MM.1S (cell line): ENCODE data around the gene RALGPS2.

Experiments
- DNase-seq: peaks from one replicate; pipeline ENCODE4 v3.0.0-alpha.2; 2015
- H2AFZ ChIP-seq: fragments of 300-600 bp; sonication (generic); 2 replicates; pipeline ENCODE4 v1.6.0; 2016; ENCODE audit warnings: antibody characterized with exemption, low read length
- H3F3A ChIP-seq: fragments of 300-600 bp; sonication (generic); 2 replicates; pipeline ENCODE4 v1.6.1; 2016; ENCODE audit warnings: mild to moderate bottlenecking, antibody characterized with exemption, low read length, moderate library complexity, mixed read lengths; ENCODE audit not compliant: insufficient read depth
- H3K27ac ChIP-seq: fragments of 300-600 bp; sonication (generic); 2 replicates; pipeline ENCODE4 v1.5.1; 2016; ENCODE audit warnings: mild to moderate bottlenecking, low read length
- H3K27me3 ChIP-seq: fragments of 300-600 bp; sonication (generic); replicated peaks from 2 replicates; pipeline ENCODE4 v1.6.0; 2016; ENCODE audit warnings: low read length; ENCODE audit not compliant: insufficient read depth
- H3K36me3 ChIP-seq: fragments of 300-600 bp; sonication (generic); replicated peaks from 2 replicates; pipeline ENCODE4 v1.6.1; 2016; ENCODE audit warnings: mild to moderate bottlenecking, low read length, mixed read lengths; ENCODE audit not compliant: insufficient read depth
- H3K4me1 ChIP-seq: fragments of 300-600 bp; sonication (generic); 2 replicates; pipeline ENCODE4 v1.6.1; 2016; ENCODE audit warnings: low read length, mixed read lengths
- H3K4me2 ChIP-seq: fragments of 300-600 bp; sonication (generic); 2 replicates; pipeline ENCODE4 v1.6.0; 2016; ENCODE audit warnings: low read depth, low read length
- H3K4me3 ChIP-seq: fragments of 300-600 bp; sonication (generic); 2 replicates; pipeline ENCODE4 v1.5.1; 2016; ENCODE audit warnings: low read length, mixed read lengths
- H3K79me2 ChIP-seq: fragments of 300-600 bp; sonication (generic); 2 replicates; pipeline ENCODE4 v1.6.1; 2016; ENCODE audit warnings: mixed run types, low read length, mixed read lengths
- H3K9ac ChIP-seq: fragments of 300-600 bp; sonication (generic); 2 replicates; pipeline ENCODE4 v1.6.1; 2016; ENCODE audit warnings: low read length, mixed read lengths
- H3K9me2 ChIP-seq: fragments of 300-600 bp; sonication (generic); replicated peaks from 2 replicates; pipeline ENCODE4 v1.6.1; 2016; ENCODE audit warnings: mild to moderate bottlenecking, low read length, mixed read lengths; ENCODE audit not compliant: insufficient read depth
- H3K9me3 ChIP-seq: fragments of 300-600 bp; sonication (generic); replicated peaks from 2 replicates; pipeline ENCODE4 v1.6.1; 2016; ENCODE audit warnings: mild to moderate bottlenecking, low read length, mixed read lengths; ENCODE audit not compliant: insufficient read depth
- H4K20me1 ChIP-seq: fragments of 300-600 bp; sonication (generic); 2 replicates; pipeline ENCODE4 v1.6.1; 2016; ENCODE audit warnings: mild to moderate bottlenecking, low read length, moderate library complexity, mixed read lengths; ENCODE audit not compliant: insufficient read depth
- EZH2 ChIP-seq: fragments of 300-600 bp; sonication (generic); optimal IDR thresholded peaks from 2 replicates; pipeline ENCODE3; 2017; ENCODE audit warnings: low read depth, mild to moderate bottlenecking, antibody characterized with exemption, low read length, mixed read lengths
- EZH2phosphoT487 ChIP-seq: fragments of 300-600 bp; sonication (generic); IDR thresholded peaks from 2 replicates; pipeline ENCODE4 v1.6.1; 2018; ENCODE audit warnings: antibody characterized with exemption, low read length
- TF ChIP-seq, protein P1 (sequence below): fragments of 300-600 bp; sonication (generic); IDR thresholded peaks from 2 replicates; pipeline ENCODE4 v1.5.1; 2016; ENCODE audit warnings: antibody characterized with exemption, low read length, mixed read lengths

The RALGPS2 gene

GRCh38 chr1:178951600-178951999 is 226.6 kb downstream of the RALGPS2 start:
- H3K27me3 ChIP-seq: no peaks in the 10 kb centered on the region
- H3K9me3 ChIP-seq: no peaks in the 10 kb centered on the region
- no peaks in the 10 kb centered on the region for H3K36me3 ChIP-seq
- H3K79me2 ChIP-seq: no peaks in the 10 kb centered on the region
- no peaks in the 10 kb centered on the region for H3K9me2 ChIP-seq
- H4K20me1 ChIP-seq: no peaks in the 10 kb centered on the region
- H3K4me3 ChIP-seq: no peak overlapping the region
- no peaks in the 10 kb centered on the region for H3K4me1 ChIP-seq
- no peak for TF ChIP-seq EZH2phosphoT487
- no peak for DNase-seq
- no peak overlapping the region for H2AFZ ChIP-seq
- H3K9ac ChIP-seq: no peak overlapping the region
- no peak overlapping the region for H3K27ac ChIP-seq
- H3K4me2 ChIP-seq: no peak overlapping the region
- no peaks in the 10 kb centered on the region for H3F3A ChIP-seq

DNA sequence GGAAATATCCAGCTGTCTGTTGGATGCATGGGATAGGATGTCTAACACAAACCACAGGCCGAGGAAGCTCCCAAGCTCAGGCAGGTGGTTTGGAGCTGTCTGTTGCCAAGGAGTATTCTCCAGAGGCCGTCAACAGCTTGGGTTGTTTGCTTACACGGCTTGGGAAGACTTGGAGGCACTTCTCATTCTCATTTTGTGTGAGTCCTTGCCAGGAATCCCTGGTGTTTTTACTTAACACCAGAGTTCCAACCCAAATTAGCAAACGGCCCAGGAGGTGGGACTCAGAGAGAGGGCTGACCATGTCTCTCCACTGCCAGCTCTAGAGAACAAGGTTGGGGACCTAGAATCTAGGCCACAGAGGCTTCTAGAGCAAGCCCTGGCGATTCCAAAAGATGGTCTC is 228.0 kb downstream of the RALGPS2 start:
- no peaks in the 10 kb centered on the region for H3K4me1 ChIP-seq
- no peaks in the 10 kb centered on the region for H4K20me1 ChIP-seq
- DNase-seq: no peak
- no peaks in the 10 kb centered on the region for H3F3A ChIP-seq
- no peak overlapping the region for H2AFZ ChIP-seq
- H3K9me2 ChIP-seq: no peaks in the 10 kb centered on the region
- TF ChIP-seq EZH2 (no peak), EZH2phosphoT487 (no peak)
- TF ChIP-seq, protein P1, sequence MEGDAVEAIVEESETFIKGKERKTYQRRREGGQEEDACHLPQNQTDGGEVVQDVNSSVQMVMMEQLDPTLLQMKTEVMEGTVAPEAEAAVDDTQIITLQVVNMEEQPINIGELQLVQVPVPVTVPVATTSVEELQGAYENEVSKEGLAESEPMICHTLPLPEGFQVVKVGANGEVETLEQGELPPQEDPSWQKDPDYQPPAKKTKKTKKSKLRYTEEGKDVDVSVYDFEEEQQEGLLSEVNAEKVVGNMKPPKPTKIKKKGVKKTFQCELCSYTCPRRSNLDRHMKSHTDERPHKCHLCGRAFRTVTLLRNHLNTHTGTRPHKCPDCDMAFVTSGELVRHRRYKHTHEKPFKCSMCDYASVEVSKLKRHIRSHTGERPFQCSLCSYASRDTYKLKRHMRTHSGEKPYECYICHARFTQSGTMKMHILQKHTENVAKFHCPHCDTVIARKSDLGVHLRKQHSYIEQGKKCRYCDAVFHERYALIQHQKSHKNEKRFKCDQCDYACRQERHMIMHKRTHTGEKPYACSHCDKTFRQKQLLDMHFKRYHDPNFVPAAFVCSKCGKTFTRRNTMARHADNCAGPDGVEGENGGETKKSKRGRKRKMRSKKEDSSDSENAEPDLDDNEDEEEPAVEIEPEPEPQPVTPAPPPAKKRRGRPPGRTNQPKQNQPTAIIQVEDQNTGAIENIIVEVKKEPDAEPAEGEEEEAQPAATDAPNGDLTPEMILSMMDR: no peak
- no peaks in the 10 kb centered on the region for H3K27me3 ChIP-seq
- no peak overlapping the region for H3K9ac ChIP-seq
- H3K4me3 ChIP-seq: no peak overlapping the region
- no peaks in the 10 kb centered on the region for H3K36me3 ChIP-seq
- no peaks in the 10 kb centered on the region for H3K79me2 ChIP-seq
- H3K4me2 ChIP-seq: no peak overlapping the region
- no peaks in the 10 kb centered on the region for H3K9me3 ChIP-seq
- no peak overlapping the region for H3K27ac ChIP-seq

GRCh38 chr1:178953538-178954324 is 228.7 kb downstream of the RALGPS2 start:
- no peaks in the 10 kb centered on the region for H4K20me1 ChIP-seq
- no peaks in the 10 kb centered on the region for H3K4me1 ChIP-seq
- no peaks in the 10 kb centered on the region for H3K27me3 ChIP-seq
- TF ChIP-seq EZH2 (no peak), EZH2phosphoT487 (no peak)
- TF ChIP-seq, protein P1: no peak
- no peak overlapping the region for H3K4me2 ChIP-seq
- H3F3A ChIP-seq: no peaks in the 10 kb centered on the region
- no peak overlapping the region for H2AFZ ChIP-seq
- no peaks in the 10 kb centered on the region for H3K36me3 ChIP-seq
- no peak overlapping the region for H3K27ac ChIP-seq
- H3K9ac ChIP-seq: no peak overlapping the region
- H3K79me2 ChIP-seq: no peaks in the 10 kb centered on the region
- DNase-seq: no peak
- no peak overlapping the region for H3K4me3 ChIP-seq
- H3K9me3 ChIP-seq: no peaks in the 10 kb centered on the region
- no peaks in the 10 kb centered on the region for H3K9me2 ChIP-seq

DNA sequence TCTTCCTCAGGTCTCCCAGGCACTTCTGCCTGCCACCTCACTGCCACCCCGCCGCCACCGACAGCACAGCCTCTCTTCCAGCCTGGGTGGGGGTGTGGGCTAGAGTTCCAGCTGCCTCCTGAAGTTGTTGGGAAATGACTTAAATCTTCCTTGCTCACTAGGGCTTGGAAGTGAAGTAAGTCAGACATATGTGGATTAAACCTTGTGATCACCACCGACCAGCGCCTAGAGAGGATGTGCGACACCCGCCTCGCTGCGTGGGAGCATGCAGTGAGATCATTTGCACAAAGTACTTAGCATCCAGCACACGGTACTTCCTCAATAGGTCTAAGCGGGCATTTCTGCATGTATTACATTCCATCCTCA is 229.3 kb downstream of the RALGPS2 start:
- TF ChIP-seq, protein P1: no peak
- TF ChIP-seq EZH2: no peak
- no peak for TF ChIP-seq EZH2phosphoT487
- H3K9ac ChIP-seq: no peak overlapping the region
- DNase-seq: no peak
- no peaks in the 10 kb centered on the region for H3K36me3 ChIP-seq
- H3K4me1 ChIP-seq: no peaks in the 10 kb centered on the region
- no peak overlapping the region for H3K27ac ChIP-seq
- no peaks in the 10 kb centered on the region for H3K79me2 ChIP-seq
- no peaks in the 10 kb centered on the region for H3F3A ChIP-seq
- H3K4me3 ChIP-seq: no peak overlapping the region
- H3K4me2 ChIP-seq: no peak overlapping the region
- H3K9me2 ChIP-seq: no peaks in the 10 kb centered on the region
- H3K9me3 ChIP-seq: no peaks in the 10 kb centered on the region
- no peaks in the 10 kb centered on the region for H4K20me1 ChIP-seq
- H3K27me3 ChIP-seq: no peaks in the 10 kb centered on the region
- H2AFZ ChIP-seq: no peak overlapping the region
